Measurements from ENCODE around the gene POMGNT2.

POMGNT2 gene

DNA sequence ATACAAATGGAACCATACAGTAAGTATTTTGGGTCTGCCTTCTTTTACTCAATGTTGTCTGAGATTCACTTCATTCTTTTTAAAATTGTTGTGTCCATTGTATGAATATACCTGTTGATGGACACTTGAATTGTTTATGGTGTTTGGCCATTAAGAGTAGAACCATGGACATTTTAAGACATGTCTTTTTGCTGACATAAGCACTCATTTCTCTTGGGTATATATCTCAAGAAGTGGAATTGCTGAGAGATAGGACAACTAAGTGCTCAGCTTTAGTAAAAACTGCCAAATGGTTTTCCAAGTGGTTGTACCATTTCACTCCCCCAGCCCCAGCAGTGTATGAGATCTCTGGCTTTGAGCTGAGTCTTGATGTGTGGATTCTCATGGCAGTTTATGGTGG, 28.2 kb downstream of the POMGNT2 start:
- no peak for DNase-seq (ENCODE audit: low read depth)
- TF ChIP-seq, protein P1, sequence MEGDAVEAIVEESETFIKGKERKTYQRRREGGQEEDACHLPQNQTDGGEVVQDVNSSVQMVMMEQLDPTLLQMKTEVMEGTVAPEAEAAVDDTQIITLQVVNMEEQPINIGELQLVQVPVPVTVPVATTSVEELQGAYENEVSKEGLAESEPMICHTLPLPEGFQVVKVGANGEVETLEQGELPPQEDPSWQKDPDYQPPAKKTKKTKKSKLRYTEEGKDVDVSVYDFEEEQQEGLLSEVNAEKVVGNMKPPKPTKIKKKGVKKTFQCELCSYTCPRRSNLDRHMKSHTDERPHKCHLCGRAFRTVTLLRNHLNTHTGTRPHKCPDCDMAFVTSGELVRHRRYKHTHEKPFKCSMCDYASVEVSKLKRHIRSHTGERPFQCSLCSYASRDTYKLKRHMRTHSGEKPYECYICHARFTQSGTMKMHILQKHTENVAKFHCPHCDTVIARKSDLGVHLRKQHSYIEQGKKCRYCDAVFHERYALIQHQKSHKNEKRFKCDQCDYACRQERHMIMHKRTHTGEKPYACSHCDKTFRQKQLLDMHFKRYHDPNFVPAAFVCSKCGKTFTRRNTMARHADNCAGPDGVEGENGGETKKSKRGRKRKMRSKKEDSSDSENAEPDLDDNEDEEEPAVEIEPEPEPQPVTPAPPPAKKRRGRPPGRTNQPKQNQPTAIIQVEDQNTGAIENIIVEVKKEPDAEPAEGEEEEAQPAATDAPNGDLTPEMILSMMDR (IDR thresholded peaks at IDR 0.05; ENCODE audit: low read length, missing control alignments): no peak
- no peak overlapping the region for H3K4me3 ChIP-seq (replicated peaks; ENCODE audit: low read depth, low read length)

DNA sequence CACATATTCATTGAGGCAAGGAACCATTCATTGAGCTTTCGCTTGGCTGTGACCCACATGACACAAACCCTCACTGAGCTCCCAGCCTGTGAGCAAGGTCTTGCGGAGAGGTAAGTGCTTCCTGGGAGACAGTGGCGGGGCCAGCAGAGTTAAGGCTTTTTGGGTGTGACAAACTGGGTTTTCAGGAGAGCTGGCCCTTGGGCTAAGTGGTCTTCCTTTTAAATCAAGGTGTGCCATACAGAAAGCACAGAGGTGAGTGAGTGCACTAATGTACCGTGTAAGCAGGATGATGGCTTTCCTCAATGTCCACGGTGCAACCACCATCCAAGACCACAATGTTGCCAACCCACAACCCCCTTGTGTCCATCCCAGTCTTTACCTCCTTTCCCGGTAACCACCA, 28.6 kb downstream of the POMGNT2 start:
- no peak overlapping the region for H3K4me3 ChIP-seq (replicated peaks; ENCODE audit: low read depth, low read length)
- TF ChIP-seq, protein P1 (IDR thresholded peaks at IDR 0.05; ENCODE audit: low read length, missing control alignments): no peak
- DNase-seq (ENCODE audit: low read depth): no peak

DNA sequence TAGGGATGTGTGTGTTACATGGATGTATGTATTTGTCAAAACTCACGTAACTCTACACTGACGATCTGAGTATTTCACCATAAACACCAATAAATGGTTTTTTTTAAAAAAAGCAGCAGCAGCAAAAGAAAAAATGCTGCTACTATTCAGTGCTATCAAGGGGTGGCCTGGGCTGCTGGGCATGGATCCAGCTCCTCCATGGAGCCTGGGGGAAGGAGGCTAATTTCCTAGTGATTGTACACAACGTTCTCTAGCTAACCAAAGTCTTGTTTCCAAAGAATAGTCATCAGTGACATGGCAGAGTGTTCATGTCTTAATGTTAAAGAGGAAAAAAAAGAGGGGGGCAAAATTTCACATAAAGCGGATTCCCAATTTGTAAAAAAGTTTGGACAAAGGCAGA, 29.0 kb downstream of the POMGNT2 start:
- DNase-seq (ENCODE audit: low read depth): peak; percentile 31
- H3K4me3 ChIP-seq (replicated peaks; ENCODE audit: low read depth, low read length): no peak overlapping the region
- TF ChIP-seq, protein P1 (IDR thresholded peaks at IDR 0.05; ENCODE audit: low read length, missing control alignments): no peak

- TF ChIP-seq, protein P1 (IDR thresholded peaks at IDR 0.05; ENCODE audit: low read length, missing control alignments): no peak
- DNase-seq (ENCODE audit: low read depth): no peak
- H3K4me3 ChIP-seq (replicated peaks; ENCODE audit: low read depth, low read length): no peak overlapping the region
Measured at GRCh38 chr3:43075904-43076661, 29.8 kb downstream of the POMGNT2 start.

- TF ChIP-seq, protein P1 (IDR thresholded peaks at IDR 0.05; ENCODE audit: low read length, missing control alignments): no peak
- H3K4me3 ChIP-seq (replicated peaks; ENCODE audit: low read depth, low read length): no peak overlapping the region
- no peak for DNase-seq (ENCODE audit: low read depth)
Measured at GRCh38 chr3:43074901-43075689, 30.8 kb downstream of the POMGNT2 start.

DNA sequence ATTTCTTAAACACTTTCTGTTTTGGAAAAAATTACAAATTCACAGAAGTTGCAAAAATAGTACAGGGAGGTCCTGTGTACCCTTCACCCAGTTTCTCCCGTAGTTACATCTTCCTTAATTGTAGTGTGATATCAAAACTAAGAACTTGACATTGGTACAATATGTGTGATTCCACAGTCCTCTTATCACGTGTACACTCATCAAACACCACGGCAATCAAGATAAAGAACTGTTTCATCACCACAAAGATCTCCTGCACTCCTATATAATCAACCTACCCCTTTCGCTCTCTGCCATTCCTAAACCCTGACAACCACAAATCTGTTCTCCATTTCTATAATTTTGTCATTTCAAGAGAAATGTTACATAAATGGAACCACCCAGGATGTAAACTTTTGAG, 31.4 kb downstream of the POMGNT2 start:
- no peak for DNase-seq (ENCODE audit: low read depth)
- TF ChIP-seq, protein P1 (IDR thresholded peaks at IDR 0.05; ENCODE audit: low read length, missing control alignments): no peak
- H3K4me3 ChIP-seq (replicated peaks; ENCODE audit: low read depth, low read length): no peak overlapping the region
